Esophagus muscularis mucosa (tissue), 4 donors: Measurements from ENCODE around the gene SLC26A2.

Source experiments
- CTCF ChIP-seq, 3 experiments: fragments of 200-600 bp in 2 of 3; fragments of 450-650 bp in 1 of 3; sonication (generic) in 2 of 3; IDR thresholded peaks; one replicate each; pipeline ENCODE4 v1.5.1; 2017 to 2019; ENCODE audit warnings: antibody characterized with exemption in 3 of 3, mild to moderate bottlenecking in 2 of 3, moderate library complexity in 1 of 3
- EP300 ChIP-seq: sonication (generic); formaldehyde crosslinking; IDR thresholded peaks from one replicate; pipeline ENCODE4 v1.6.1; 2017; ENCODE audit warnings: antibody characterized with exemption
- POLR2A ChIP-seq: fragments of 450-650 bp; IDR thresholded peaks from one replicate; pipeline ENCODE4 v1.6.1; 2017; ENCODE audit warnings: antibody characterized with exemption, moderate library complexity, mild to moderate bottlenecking, low read depth
- POLR2AphosphoS5 ChIP-seq, 2 donors: sonication (generic); formaldehyde crosslinking; IDR thresholded peaks; one replicate each; pipeline ENCODE4 v1.6.1; 2017; ENCODE audit warnings: antibody characterized with exemption in 2 of 2

- TF ChIP-seq CTCF (IDR thresholded peaks at IDR 0.05) (no peak), POLR2A (no peak), POLR2AphosphoS5 (IDR thresholded peaks at IDR 0.05) (no peak), EP300 (no peak)
These were observed 3.2 kb downstream of the SLC26A2 start for GRCh38 chr5:149963729-149964128.
